ENCODE results near the gene HTRA3. TPM values are rescaled to one million over a fixed set of nuclear protein-coding genes. Genes with fewer than 3 reads are reported as not detected.

The HTRA3 gene
- total RNA-seq, 4 donors from 2014 or later = 1.8 to 13.0 (median 6.6) TPM

DNA sequence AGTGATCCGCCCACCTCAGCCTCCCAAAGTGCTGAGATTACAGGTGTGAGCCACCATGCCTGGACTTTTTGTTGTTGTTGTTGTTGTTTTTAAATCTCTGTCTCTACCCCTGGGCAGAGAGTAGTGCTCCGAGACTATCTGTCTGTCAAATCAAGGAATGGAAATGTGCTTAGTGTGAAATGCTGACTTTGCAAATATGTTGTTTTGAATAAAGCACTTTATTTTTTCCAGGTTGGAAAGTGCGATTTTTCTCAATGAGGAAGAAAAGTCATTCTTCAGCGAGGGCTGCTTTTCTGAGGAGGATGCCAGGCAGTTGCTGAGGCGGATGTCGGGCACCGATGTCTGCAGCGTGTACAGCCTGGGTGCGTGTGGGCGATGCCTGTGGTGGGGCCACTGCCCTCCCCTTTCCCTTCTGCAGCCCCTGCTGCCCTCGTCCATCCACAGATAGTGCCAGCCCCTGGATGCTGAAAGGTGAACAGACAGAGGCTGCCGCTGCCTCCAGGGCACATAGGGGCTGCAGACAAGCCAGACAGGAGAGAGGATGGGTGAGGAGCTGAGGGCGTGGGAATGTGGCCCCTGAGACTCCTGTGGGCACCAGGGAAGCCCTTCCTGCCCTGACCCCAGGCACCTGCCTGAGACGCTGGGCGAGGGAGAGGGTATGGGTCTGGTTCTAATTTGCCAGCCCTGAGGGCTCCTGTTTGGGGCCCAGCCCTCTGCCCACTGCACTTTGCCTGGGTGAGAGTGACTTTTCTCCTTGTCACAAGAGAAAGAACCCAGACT lies 46.8 kb upstream of the HTRA3 start:
- peaks cover 5 to 87% (median 27%) of the 10 kb centered on the region in 3 donors for H3K36me3 ChIP-seq

DNA sequence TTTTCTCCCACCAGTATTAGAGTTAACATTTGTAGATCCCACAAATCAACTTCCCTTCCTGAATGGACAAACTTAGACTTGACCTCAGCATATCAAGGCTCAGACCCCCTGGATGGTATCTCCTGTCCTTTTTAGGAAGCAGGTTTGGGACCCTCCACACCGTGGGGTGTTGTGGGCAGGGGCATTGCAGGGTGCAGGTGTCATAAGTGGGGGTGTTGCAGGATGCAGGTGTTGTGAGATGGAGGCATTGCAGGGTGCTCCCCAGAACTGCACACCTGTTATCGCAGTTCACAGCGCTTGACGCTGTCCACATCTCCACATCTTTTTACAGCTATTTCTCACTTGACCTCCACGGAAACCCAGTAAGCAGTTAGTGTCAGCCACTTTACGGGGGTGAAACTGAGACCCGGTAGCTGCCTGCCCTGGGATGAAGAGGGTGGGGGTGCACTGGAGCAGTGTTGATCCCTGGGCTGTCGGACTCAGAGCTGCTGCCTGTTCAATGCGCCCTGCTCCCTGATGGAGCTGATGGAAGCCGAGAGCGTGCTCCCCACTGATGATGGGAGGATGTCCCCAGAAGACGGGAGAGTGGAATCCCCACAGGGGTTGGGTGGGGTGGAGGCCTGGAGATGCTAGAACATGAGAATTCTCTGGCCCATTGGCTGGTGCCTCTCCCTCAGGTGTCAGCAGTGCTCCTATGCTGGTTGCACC lies 45.1 kb upstream of the HTRA3 start:
- DNase-seq = no peak
- H3K27ac ChIP-seq = no peak overlapping the region
- no peak overlapping the region for H3K4me3 ChIP-seq
- peaks cover 5 to 77% (median 13%) of the 10 kb centered on the region in 3 donors for H3K36me3 ChIP-seq
- H3K9me3 ChIP-seq = no peaks in the 10 kb centered on the region
- 78 to 85% methylated on average over 8 to 10 of the region's 12 CpGs for WGBS, 2 donors
- H3K4me1 ChIP-seq = peaks cover 15 to 57% (median 23%) of the 10 kb centered on the region in 3 donors
- TF ChIP-seq POLR2A (IDR thresholded peaks at IDR 0.05) = no peak
- TF ChIP-seq, protein P1, sequence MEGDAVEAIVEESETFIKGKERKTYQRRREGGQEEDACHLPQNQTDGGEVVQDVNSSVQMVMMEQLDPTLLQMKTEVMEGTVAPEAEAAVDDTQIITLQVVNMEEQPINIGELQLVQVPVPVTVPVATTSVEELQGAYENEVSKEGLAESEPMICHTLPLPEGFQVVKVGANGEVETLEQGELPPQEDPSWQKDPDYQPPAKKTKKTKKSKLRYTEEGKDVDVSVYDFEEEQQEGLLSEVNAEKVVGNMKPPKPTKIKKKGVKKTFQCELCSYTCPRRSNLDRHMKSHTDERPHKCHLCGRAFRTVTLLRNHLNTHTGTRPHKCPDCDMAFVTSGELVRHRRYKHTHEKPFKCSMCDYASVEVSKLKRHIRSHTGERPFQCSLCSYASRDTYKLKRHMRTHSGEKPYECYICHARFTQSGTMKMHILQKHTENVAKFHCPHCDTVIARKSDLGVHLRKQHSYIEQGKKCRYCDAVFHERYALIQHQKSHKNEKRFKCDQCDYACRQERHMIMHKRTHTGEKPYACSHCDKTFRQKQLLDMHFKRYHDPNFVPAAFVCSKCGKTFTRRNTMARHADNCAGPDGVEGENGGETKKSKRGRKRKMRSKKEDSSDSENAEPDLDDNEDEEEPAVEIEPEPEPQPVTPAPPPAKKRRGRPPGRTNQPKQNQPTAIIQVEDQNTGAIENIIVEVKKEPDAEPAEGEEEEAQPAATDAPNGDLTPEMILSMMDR (IDR thresholded peaks at IDR 0.05) = no peak
- intact Hi-C loops (cut with DNase I) = no loop called here
- no peaks in the 10 kb centered on the region for H3K27me3 ChIP-seq

More for the DNA sequence above, 46.8 kb upstream of the HTRA3 start:
- H3K27ac ChIP-seq = peak overlapping the region in 2 of 4 donors; percentile 3 to 21
- no peak for TF ChIP-seq POLR2A (IDR thresholded peaks at IDR 0.05)
- TF ChIP-seq, protein P1 (IDR thresholded peaks at IDR 0.05) = no peak
- whole genome bisulfite sequencing, 2 donors = 89 to 97% methylated on average over 5 to 13 of the region's 15 CpGs
- no peak for DNase-seq
- H3K27me3 ChIP-seq = no peaks in the 10 kb centered on the region
- intact Hi-C loops (cut with DNase I) = no loop called here
- H3K4me1 ChIP-seq = peaks cover 2 to 40% (median 9%) of the 10 kb centered on the region in 3 donors
- H3K4me3 ChIP-seq = no peak overlapping the region
- H3K9me3 ChIP-seq = no peaks in the 10 kb centered on the region

DNA sequence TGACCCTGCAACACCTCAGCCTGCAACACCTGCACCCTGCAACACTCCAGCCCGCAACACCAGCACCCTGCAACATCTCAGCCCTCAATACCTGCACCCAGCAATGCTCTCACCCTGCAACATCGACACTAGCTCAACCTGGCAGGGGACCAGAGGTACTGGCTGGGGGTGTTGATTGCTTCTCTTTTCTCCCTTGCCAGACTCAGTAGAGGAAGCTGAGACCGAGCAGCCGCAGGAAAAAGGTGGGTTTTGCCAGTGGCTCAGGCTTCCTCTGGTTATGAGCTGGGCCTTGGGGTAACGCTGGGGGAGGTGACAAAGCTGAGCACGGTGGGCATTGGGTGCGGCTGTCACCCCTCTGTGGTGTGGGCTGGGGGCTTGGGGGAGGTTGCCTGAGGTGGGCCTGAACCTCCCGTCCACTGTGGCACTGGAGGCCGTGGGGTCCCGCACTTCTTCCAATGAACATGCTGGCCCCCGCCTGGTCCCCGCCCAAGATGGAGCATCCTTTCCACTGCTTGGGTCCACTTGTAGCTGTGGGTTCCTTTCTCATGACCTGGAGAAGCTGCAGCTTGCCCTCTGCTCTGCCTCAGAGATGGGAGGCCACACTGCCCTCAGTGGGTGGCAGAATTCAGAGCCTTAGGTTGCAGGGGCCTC lies 44.5 kb upstream of the HTRA3 start:
- Histone ChIP-seq H3K4me1 (peaks cover 15 to 59% (median 23%) of the 10 kb centered on the region in 3 donors), H3K27ac (no peak overlapping the region), H3K4me3 (no peak overlapping the region), H3K27me3 (no peaks in the 10 kb centered on the region), H3K9me3 (no peaks in the 10 kb centered on the region), H3K36me3 (peaks cover 5 to 70% (median 9%) of the 10 kb centered on the region in 3 donors)
- intact Hi-C loops (cut with DNase I) = no loop called here
- DNase-seq = no peak
- no peak for TF ChIP-seq POLR2A (IDR thresholded peaks at IDR 0.05)
- TF ChIP-seq, protein P1 (IDR thresholded peaks at IDR 0.05) = no peak
- 63% methylated on average over 6 of the region's 12 CpGs; no CpG with 5 or more reads in 1 of the 2 donors for WGBS, 2 donors

DNA sequence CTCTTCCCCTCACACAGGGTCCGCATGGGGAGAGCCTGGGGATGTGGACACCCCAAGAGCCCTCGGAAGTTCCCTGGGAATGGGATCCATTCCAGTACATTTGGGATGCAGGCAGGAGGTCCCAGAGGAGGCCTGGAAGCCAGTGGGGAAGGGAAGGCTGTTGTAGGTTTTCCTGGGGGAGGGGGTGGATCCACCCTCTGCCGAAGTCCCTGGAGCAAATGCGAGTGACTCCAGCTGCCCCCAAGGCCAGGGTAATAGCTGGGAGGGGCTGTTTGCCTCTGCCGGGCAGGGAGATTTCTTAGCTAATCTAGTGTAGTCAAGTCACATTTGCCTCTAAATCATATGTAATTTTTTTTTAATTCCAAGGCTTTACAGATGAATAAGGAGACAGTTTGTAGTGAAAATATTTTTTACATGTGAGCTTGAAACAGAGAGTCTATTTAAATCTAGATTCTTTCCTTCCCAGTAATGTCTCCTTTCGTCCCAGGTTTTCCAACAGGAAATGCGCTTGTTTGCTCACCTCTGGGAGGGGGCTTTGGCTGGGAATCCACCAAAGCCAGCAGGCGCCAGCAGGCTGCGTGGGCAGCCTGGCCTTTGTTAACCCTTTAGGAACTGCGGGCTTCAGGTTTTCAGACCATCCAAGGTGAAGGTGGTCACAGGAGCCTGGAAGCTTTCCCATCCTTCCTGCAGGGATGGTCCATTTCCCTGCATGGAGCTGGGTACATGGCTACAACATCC lies 43.7 kb upstream of the HTRA3 start:
- intact Hi-C loops (cut with DNase I) = no loop called here
- 58 to 66% methylated on average over 6 to 8 of the region's 10 CpGs for WGBS, 2 donors
- no peak for DNase-seq
- H3K27me3 ChIP-seq = no peaks in the 10 kb centered on the region
- H3K27ac ChIP-seq = no peak overlapping the region
- H3K4me1 ChIP-seq = peaks cover 15 to 51% (median 23%) of the 10 kb centered on the region in 3 donors
- H3K9me3 ChIP-seq = no peaks in the 10 kb centered on the region
- no peak overlapping the region for H3K4me3 ChIP-seq
- TF ChIP-seq POLR2A (IDR thresholded peaks at IDR 0.05) = no peak
- TF ChIP-seq, protein P1 (IDR thresholded peaks at IDR 0.05) = no peak
- H3K36me3 ChIP-seq = peaks cover 5 to 63% (median 5%) of the 10 kb centered on the region in 3 donors

All from esophagus squamous epithelium (tissue), 5 donors.